ENCODE measurements around the gene SRM. TPM values are rescaled to one million over a fixed set of nuclear protein-coding genes. Genes with fewer than 3 reads are reported as not detected.

SRM gene
- total and polyA plus RNA-seq, 4 donors = 8.6 to 59.1 (median 24.3) TPM

GRCh38 chr1:11061652-11062365 lies 2.0 kb upstream of the SRM start (continued):
- TF ChIP-seq REST (IDR thresholded peaks at IDR 0.05) (no peak), HNF4A (conservative IDR thresholded peaks at IDR 0.05) (no peak), JUND (IDR thresholded peaks at IDR 0.05) (no peak), RAD21 (IDR thresholded peaks at IDR 0.05) (no peak), ZBTB33 (IDR thresholded peaks at IDR 0.05) (no peak), HNF4G (IDR thresholded peaks at IDR 0.05) (no peak)

GRCh38 chr1:11059155-11059967 lies 457 bp downstream of the SRM start:
- H3K27ac ChIP-seq (ENCODE audit: low read depth in 1 of 2, low read length in 2 of 2) = peak overlapping the region in 1 of 2 donors; percentile 30
- 3% methylated on average over 72 of the region's 72 CpGs for WGBS
- peaks cover 0 to 19% (median 5%) of the 10 kb centered on the region in 4 donors for H3K36me3 ChIP-seq (ENCODE audit: control insufficient read depth in 4 of 4, insufficient read depth in 3 of 4, low read depth in 1 of 4, low read length in 3 of 4)
- peak overlapping the region; percentile 62 to 96 (median 89) for H3K4me3 ChIP-seq (ENCODE audit: low read depth in 1 of 3, low read length in 3 of 3)
- peaks cover 5 to 16% (median 10%) of the 10 kb centered on the region in 4 donors for H3K4me1 ChIP-seq (ENCODE audit: control insufficient read depth in 4 of 4, insufficient read depth in 4 of 4, low read length in 3 of 4)
- no peaks in the 10 kb centered on the region for H3K9me3 ChIP-seq (ENCODE audit: control insufficient read depth in 4 of 4, low read length in 3 of 4)
- peak overlapping the region; percentile 30 to 56 for H3K9ac ChIP-seq (ENCODE audit: low read depth in 1 of 2, low read length in 2 of 2)
- TF ChIP-seq REST (IDR thresholded peaks at IDR 0.05) (no peak), FOXA1 (IDR thresholded peaks at IDR 0.05) (no peak), JUND (IDR thresholded peaks at IDR 0.05) (no peak), NR2F2 (IDR thresholded peaks at IDR 0.05) (no peak), YY1 (IDR thresholded peaks at IDR 0.05) (no peak)
- H3K27me3 ChIP-seq (ENCODE audit: control insufficient read depth in 4 of 4, insufficient read depth in 4 of 4, low read length in 3 of 4) = no peaks in the 10 kb centered on the region
- no peak for DNase-seq (ENCODE audit: low spot score)

All from liver (tissue), 9 donors.